ENCODE data around the gene KLK14.

Gene KLK14

GRCh38 chr19:51044327-51044726, 38.4 kb downstream of the KLK14 start:
- DNase-seq (ENCODE audit: low read depth), result no peak

DNA sequence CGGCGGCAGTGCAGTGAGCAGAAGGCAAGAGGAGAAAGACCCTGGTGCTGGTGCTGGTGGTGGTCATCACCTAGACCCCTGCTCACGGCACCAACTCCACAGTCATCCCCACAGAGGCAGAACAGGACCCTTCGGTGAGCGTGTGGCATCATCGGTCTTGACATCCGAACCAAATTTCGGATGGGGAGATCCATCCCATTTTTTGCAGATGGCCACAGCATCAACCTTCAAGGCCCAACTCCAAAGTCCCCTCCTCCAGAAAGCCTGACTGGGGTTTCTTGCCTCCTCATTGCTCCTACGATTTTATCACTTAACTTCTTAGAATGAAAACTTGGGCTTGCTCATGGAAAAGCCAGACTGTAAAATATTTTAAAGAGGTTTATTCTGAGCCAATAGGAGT, 39.2 kb downstream of the KLK14 start:
- DNase-seq (ENCODE audit: low read depth), result no peak

DNA sequence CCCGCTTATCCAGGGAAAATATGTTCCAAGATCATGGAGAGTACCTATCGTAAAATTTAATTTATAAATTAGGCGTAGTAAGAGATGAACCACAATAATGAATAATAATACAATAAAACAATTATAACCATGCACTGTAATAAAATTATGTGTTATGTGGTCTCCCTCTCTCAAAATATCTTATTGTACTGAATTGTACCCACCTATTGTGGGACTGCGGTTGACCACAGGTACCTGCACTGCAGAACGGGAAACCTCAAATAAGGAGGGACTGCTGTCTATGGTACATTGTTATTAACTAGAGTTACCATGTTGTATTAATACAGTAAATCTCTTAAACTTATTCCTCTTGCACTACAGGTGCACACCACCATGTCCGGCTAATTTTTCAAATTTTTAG, 42.5 kb downstream of the KLK14 start:
- no peak for DNase-seq (ENCODE audit: low read depth)

DNA sequence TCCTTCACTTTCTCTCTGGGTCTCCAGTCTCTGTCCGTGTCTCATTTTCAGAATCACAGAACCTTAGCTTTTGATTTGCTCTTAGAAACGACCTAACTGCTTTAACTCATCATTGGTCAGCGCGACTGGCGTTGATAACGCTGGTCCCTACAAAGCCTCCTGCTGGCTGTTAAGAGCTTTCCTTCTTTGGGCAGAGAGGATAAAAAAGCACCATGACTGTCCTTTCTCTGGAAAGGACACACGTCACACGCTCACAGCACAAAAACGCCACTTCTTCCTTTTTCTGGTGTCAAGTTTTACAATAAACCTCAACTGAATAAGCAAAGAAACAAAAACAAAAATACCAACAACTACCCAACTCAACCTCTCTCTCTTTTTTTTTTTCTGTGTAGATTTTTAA, 46.2 kb downstream of the KLK14 start:
- DNase-seq (ENCODE audit: low read depth), result no peak

- DNase-seq (ENCODE audit: low read depth), result no peak
Observed at GRCh38 chr19:51034704-51035103, 48.0 kb downstream of the KLK14 start, which contains the start of gene KLK12. Gene KLK12 (minus strand): TSS chr19:51035002. CDS start chr19:51034621, 381 bp downstream.

GRCh38 chr19:51031880-51032225, 50.8 kb downstream of the KLK14 start:
- no peak for DNase-seq (ENCODE audit: low read depth)

DNA sequence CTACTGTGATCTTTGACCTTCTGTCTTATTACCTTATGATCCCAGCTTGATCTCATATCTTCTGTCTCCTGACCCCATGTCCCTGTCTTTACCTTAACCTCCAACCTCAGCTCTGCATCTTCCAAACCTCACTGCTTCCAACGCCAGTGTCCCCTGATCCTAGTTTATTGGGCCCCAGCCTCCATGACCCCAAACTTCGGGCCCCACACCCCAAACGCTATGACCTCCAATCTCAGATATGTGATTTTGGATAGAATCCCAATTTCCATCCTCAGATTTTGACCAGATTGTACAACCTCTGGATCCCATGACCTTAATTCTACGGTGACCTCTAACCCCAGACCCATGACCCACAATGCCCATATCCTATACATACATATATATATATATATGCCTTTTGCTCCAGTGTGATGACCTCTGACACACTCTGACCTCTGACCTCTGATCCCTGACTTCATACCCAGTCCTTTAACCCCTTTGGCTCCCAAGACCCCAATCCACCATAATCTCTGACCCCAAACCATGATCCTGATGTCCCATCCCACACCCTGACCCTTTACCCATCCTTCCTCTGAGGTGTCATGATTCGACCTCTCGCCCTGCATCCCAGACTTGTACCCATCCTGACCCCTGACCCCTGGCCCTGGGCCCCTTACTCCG, 51.3 kb downstream of the KLK14 start:
- DNase-seq (ENCODE audit: low read depth), result no peak

- DNase-seq (ENCODE audit: low read depth), result no peak
Observed at GRCh38 chr19:51030631-51031030, 52.1 kb downstream of the KLK14 start.

- no peak for DNase-seq (ENCODE audit: low read depth)
Observed at GRCh38 chr19:51029718-51030117, 53.0 kb downstream of the KLK14 start.

All from fibroblast of gingiva (primary cell).